NCI-H1048 (cell line): Measurements from ENCODE around the gene B9D2.
A peak's percentile ranks its signal among the peaks of the same experiment; 100 is the strongest.

ENCODE experiments used
- DNase-seq: peaks from one replicate; lab custom pipeline; 2025; lab: John Stamatoyannopoulos, UW

The B9D2 gene

DNA sequence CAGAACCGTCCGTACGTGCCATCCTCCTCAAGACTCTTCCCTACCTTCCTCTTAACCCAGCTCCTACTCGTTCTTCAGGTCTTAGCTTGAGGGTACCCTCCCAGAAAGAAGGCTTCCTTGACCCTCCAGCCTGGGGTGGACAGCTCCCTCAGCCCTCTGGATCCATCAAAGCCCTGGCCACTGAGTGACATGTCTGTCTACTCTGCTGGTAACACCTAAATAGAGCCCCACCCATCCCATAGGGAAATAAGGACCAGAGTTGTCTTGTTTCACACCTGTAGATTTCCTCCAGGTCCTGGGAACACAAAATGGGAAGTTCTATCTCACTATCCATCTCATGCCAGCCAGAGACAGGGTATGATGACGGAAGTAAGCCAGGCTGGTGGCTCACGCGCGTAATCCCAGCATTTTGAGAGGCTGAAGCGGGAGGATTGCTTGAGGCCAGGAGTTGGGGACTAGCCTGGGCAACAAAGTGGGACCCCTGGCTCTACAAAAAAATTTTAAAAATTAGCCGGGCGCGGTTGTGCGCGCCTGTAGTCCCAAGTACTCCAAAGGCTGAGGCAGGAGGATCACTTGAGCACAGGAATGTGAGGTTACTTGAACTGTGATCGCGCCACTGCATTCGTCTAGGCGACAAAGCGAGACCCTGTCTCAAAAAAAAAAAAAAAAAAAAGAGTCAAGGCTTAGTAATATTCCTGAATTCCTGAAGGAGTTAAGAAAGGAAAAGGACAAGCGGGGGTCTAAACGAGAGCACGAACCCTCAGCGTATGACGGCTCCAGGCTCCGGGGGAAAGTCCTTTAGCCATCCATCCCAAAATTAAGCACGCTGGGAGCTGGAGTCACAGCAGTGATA lies 54.5 kb downstream of the B9D2 start:
- DNase-seq, result no peak

DNA sequence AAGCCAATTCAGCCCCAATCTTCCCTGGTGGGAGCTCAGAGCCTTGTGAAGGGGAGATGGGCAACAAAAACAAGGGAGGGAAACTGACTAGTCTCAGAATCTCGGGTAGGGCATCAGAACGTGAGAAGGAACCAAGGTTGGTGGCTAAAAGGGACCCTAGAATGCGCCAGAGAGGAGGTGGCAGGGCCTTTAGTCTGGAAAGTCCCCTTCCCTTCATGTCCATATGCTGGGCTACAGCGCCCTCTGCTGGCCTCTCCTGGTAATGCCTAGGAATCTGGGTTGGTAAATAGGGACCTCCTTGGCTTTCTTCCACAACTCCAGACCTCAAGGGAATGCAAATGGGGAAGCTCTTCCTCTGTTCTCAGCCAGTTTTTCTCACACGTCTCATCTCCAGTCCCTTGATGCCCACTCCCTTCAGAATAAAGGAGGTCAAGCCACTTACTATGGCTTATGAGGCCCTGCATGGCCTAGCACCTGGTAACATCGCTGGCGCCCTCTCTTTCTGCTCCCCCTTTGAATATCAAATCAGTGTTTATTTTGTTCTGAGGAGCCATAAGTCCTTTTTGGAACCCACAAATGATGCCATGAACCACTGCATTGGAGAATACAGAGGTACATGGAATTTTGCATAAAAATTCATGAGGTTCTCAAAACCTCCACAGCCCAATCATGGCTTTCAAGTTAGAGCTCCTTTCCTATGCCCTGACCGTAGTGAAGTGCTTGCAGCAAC lies 55.3 kb downstream of the B9D2 start:
- peak; percentile 64 for DNase-seq

DNA sequence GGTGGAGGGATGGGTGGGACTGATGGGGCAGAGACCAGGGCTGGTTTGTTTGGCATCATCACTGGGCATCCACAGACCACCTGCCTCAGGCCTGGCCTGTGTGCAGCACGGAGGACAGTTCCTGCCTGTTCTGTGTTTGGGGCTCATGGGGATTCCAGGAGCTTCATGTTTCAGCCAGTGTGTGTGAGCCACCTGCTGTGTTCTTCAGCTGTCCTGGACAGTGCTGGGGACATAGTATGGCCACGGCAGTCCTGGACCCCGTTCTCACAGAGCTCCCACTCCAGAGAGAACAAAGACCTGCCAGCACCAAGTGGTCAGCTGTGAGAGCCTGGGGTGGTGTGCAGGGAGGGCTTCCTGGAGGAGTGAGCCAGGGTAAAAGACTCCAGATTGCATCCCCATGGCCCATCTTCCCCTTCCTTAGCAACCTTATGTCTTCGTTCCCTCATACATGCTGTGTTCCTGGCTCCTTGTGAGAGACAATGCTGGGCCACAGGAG lies 55.9 kb downstream of the B9D2 start:
- no peak for DNase-seq

DNA sequence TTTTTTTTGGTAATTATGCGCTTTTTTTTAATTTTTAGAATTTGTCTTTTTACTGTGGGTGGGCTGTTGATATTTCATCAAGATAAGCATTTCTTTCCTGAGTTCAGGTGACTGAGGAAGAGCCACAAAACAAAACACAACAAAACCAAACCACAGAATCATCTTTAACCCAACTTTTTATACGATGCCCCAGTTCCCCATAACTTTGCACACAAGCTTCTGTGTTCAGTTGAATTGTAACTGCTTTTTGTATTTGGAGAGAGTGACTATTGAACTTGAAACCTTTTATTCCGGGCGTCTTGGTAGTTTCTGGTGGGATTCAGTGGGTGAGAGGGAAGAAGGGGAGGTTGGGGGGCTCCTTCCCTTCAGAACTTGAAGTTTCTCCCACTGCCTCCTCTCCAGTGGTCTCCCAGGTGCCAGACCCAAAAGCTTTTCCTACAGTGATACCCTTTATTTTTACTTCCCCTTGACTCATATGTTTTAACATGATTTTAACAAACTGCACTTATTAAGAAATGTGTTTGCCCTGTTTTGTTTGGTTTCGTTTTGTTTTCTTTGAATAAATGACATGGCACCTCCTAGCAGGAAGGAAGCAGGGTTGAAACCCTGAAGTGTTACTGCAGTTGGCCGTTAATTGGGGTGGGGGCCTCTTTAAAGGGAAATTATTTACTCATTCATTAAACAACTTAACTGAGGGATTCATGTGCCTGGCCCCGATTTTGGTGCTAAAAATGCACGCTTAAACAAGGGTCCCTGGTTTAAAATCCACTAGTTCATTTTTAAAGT lies 56.7 kb downstream of the B9D2 start:
- DNase-seq, result no peak

DNA sequence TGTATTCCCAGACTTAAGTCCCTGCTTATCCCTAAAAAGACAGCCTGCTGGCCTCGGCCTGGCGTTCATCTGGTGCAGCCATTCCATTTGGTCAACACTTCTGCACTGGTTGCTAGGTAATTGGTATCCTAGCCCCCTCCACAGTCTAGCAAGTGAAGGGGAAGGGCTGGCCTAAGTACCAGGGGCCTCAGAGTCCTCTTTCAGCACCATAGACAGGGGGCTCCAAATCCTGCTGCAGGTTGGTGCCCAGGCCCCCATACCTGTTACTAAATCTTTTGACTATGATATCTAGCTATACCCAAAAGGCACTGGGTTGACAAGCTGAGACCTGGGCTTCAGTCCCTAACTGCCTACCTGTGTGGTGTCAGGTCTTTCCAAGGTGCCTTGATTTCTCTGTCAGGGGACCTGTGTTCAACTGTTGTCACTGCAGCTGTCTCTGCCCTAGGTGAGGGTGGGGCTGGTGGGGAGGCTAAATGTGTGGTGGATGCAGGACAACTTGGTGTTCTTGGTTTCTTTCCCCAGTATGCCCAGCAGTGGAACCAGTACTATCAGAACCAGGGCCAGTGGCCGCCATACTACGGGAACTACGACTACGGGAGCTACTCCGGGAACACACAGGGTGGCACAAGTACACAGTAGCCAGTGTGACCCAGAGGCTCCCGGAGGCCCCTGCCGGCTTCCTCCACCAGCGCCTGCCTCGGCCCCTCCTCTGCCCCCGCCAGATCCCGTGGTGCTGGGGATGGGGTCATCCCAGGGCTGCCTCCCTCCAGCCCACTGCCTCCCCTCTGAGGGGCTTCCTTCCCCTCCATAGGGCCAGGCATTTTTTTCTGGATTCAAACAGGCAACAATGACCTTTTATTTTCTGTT lies 57.8 kb downstream of the B9D2 start:
- no peak for DNase-seq

DNA sequence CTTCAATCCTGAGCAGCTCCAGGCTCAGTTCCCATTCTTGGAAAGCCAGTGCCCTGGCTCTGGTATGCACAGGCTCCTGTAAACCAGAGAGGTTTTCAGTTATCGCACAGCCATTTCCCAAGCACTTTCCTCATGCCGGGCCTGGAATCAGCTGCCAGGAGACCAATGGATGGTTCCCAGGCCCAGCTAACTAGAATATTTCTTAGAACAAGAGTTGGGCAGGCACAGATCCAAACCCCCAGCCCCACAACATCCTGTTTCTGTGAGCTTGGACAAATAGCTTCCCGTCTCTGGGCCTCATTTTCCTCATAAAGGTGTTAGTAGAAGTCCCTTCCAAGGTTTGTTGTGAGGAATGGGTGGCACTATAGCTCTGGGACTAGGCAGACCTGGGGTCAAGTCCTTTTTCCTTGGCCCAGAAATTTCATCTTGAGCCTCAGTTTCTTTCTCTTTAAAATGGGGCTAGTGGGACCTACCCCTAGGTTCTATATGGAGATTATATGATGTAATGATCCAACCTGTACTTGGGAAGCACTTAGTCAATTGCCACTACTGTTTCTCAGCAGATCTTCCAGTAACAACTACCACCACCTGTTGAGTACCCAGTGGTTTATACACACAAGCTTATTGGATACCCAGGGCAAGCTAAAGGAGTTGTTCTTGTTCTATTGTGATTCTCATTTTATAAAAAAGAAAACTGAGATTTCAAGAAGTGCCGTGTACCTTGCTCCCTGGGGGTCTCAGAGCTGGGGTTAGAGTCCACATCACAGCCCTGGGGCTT lies 59.1 kb downstream of the B9D2 start:
- DNase-seq, result no peak
